K562 (cell line): ENCODE data around the gene REEP3. TPM values are rescaled to one million over a fixed set of nuclear protein-coding genes. Genes with fewer than 3 reads are reported as not detected.

ENCODE experiments used
- ADNP ChIP-seq: fragments of 200-800 bp; sonication (Bioruptor generic); IDR thresholded peaks from 2 replicates; pipeline ENCODE4 v1.6.1; 2016; ENCODE audit warnings: missing genetic modification characterization, missing compliant biosample characterization
- C11orf30 ChIP-seq: fragments of 450-650 bp; IDR thresholded peaks from 2 replicates; pipeline ENCODE4 v1.6.1; 2016; ENCODE audit warnings: low read depth, mild to moderate bottlenecking
- CBX5 ChIP-seq: IDR thresholded peaks from 2 replicates; pipeline ENCODE4 v1.6.1; 2014; ENCODE audit warnings: low read depth, borderline replicate concordance
- GTF2A2 ChIP-seq: IDR thresholded peaks from 2 replicates; pipeline ENCODE4 v1.6.1; 2016; ENCODE audit warnings: mild to moderate bottlenecking, missing genetic modification characterization, missing compliant biosample characterization
- MAFF ChIP-seq: IDR thresholded peaks from 2 replicates; pipeline ENCODE4 v1.6.1; 2012; ENCODE audit warnings: low read length, improper control_type of control experiment
- PHF21A ChIP-seq: fragments of 450-650 bp; IDR thresholded peaks from 2 replicates; pipeline ENCODE4 v1.6.1; 2017; ENCODE audit warnings: low read depth, borderline replicate concordance
- PPARD ChIP-seq: fragments of 250-450 bp; sonication (Bioruptor Pico); IDR thresholded peaks from 2 replicates; pipeline ENCODE4 v1.8.0; 2022; ENCODE audit warnings: inconsistent platforms, mild to moderate bottlenecking, moderate library complexity
- RBM39 ChIP-seq: fragments of 200-400 bp; formaldehyde crosslinking; optimal IDR thresholded peaks from 2 replicates; pipeline ENCODE3; 2018; ENCODE audit warnings: low read depth, low read length
- SMAD1 ChIP-seq: fragments of 150-350 bp; IDR thresholded peaks from 2 replicates; pipeline ENCODE4 v1.6.1; 2014; ENCODE audit warnings: low read length, low read depth; ENCODE audit not compliant: partially characterized antibody
- TAL1 ChIP-seq: fragments of 450-650 bp; IDR thresholded peaks from 2 replicates; pipeline ENCODE4 v1.6.1; 2016; ENCODE audit warnings: mild to moderate bottlenecking
- ZNF707 ChIP-seq: fragments of 250-450 bp; sonication (Bioruptor Pico); conservative IDR thresholded peaks from 2 replicates; pipeline ENCODE4 v1.8.0; 2022; ENCODE audit warnings: inconsistent platforms, mild to moderate bottlenecking, moderate library complexity
- polyA plus RNA-seq, 8 experiments: library from polyadenylated mRNA; depleted of rRNA in 4 of 8; stranded (reverse) in 5 of 8; unstranded in 3 of 8; fragments of >200 nt; fragmentation: Nextera tagmentation in 2 of 8; fragmentation: Illumina TruSeq in 1 of 8; extraction: Ambion mirVana in 2 of 8; extraction: Trizol in 1 of 8; gene quantifications; 2 replicates each; pipeline versions ENCODE4 v1.2.1 to v1.2.3, GENCODE V29; 2011 to 2014; ENCODE audit warnings: inconsistent platforms in 1 of 8, missing spikeins in 1 of 8
- total RNA-seq, 7 experiments: library from RNA; depleted of rRNA in 6 of 7; stranded (reverse); fragments of >200 nt in 6 of 7; fragmentation: Illumina TruSeq in 2 of 7; extraction: Trizol in 2 of 7; gene quantifications; 2 replicates each; pipeline versions ENCODE4 v1.2.1 to v1.2.3, GENCODE V29; 2011 to 2021; ENCODE audit warnings: low replicate concordance in 1 of 7
- TF ChIP-seq, protein P1 (sequence below): sonication (generic); IDR thresholded peaks from 2 replicates; pipeline ENCODE4 v1.6.1; 2016
- TF ChIP-seq, protein P2 (sequence below): fragments of 200-600 bp; sonication (generic); IDR thresholded peaks from one replicate; pipeline ENCODE4 v1.6.1; 2012; ENCODE audit warnings: mild to moderate bottlenecking, low read depth, low read length, inconsistent platforms
- TF ChIP-seq, protein P3 (sequence below): sonication (generic); formaldehyde crosslinking; IDR thresholded peaks from 2 replicates; pipeline ENCODE4 v1.8.1; 2022; ENCODE audit warnings: missing genetic modification reagents
- TF ChIP-seq, protein P4 (sequence below): fragments of 250-450 bp; sonication (Bioruptor Pico); IDR thresholded peaks from 2 replicates; pipeline ENCODE4 v1.4.0; 2020; ENCODE audit warnings: mild to moderate bottlenecking

Gene REEP3
- total and polyA plus RNA-seq, 9 of the 15 experiments (the other 6 are each of a cell fraction or from before 2014, with no cell fraction given), result 3.4 to 13.4 (median 9.2) TPM

DNA sequence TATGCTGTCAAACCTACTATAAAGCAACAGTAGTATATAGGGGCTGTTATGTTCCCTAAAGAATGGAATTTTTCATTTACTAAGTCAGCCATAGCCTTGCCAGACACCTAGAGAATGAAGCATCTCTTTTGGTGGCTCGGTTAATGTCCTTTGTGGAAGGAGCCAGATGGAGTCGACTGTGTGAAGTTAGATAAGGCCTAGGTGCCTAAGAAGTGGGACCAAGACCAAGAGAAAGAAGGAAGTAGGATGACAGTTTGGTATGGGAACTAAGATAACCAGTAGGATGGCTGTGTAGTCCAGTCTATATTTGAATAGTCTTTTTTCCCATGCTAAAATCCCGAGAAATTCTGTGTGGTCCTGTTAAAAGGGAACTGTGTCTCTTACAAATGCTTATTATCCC is 62.2 kb downstream of the REEP3 start (continued):
- TF ChIP-seq, protein P1, sequence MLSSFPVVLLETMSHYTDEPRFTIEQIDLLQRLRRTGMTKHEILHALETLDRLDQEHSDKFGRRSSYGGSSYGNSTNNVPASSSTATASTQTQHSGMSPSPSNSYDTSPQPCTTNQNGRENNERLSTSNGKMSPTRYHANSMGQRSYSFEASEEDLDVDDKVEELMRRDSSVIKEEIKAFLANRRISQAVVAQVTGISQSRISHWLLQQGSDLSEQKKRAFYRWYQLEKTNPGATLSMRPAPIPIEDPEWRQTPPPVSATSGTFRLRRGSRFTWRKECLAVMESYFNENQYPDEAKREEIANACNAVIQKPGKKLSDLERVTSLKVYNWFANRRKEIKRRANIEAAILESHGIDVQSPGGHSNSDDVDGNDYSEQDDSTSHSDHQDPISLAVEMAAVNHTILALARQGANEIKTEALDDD, result peak; percentile 84
- no peak for TF ChIP-seq PPARD (CRISPR knock-in tag)
- TF ChIP-seq RBM39, result no peak
- TF ChIP-seq, protein P2, sequence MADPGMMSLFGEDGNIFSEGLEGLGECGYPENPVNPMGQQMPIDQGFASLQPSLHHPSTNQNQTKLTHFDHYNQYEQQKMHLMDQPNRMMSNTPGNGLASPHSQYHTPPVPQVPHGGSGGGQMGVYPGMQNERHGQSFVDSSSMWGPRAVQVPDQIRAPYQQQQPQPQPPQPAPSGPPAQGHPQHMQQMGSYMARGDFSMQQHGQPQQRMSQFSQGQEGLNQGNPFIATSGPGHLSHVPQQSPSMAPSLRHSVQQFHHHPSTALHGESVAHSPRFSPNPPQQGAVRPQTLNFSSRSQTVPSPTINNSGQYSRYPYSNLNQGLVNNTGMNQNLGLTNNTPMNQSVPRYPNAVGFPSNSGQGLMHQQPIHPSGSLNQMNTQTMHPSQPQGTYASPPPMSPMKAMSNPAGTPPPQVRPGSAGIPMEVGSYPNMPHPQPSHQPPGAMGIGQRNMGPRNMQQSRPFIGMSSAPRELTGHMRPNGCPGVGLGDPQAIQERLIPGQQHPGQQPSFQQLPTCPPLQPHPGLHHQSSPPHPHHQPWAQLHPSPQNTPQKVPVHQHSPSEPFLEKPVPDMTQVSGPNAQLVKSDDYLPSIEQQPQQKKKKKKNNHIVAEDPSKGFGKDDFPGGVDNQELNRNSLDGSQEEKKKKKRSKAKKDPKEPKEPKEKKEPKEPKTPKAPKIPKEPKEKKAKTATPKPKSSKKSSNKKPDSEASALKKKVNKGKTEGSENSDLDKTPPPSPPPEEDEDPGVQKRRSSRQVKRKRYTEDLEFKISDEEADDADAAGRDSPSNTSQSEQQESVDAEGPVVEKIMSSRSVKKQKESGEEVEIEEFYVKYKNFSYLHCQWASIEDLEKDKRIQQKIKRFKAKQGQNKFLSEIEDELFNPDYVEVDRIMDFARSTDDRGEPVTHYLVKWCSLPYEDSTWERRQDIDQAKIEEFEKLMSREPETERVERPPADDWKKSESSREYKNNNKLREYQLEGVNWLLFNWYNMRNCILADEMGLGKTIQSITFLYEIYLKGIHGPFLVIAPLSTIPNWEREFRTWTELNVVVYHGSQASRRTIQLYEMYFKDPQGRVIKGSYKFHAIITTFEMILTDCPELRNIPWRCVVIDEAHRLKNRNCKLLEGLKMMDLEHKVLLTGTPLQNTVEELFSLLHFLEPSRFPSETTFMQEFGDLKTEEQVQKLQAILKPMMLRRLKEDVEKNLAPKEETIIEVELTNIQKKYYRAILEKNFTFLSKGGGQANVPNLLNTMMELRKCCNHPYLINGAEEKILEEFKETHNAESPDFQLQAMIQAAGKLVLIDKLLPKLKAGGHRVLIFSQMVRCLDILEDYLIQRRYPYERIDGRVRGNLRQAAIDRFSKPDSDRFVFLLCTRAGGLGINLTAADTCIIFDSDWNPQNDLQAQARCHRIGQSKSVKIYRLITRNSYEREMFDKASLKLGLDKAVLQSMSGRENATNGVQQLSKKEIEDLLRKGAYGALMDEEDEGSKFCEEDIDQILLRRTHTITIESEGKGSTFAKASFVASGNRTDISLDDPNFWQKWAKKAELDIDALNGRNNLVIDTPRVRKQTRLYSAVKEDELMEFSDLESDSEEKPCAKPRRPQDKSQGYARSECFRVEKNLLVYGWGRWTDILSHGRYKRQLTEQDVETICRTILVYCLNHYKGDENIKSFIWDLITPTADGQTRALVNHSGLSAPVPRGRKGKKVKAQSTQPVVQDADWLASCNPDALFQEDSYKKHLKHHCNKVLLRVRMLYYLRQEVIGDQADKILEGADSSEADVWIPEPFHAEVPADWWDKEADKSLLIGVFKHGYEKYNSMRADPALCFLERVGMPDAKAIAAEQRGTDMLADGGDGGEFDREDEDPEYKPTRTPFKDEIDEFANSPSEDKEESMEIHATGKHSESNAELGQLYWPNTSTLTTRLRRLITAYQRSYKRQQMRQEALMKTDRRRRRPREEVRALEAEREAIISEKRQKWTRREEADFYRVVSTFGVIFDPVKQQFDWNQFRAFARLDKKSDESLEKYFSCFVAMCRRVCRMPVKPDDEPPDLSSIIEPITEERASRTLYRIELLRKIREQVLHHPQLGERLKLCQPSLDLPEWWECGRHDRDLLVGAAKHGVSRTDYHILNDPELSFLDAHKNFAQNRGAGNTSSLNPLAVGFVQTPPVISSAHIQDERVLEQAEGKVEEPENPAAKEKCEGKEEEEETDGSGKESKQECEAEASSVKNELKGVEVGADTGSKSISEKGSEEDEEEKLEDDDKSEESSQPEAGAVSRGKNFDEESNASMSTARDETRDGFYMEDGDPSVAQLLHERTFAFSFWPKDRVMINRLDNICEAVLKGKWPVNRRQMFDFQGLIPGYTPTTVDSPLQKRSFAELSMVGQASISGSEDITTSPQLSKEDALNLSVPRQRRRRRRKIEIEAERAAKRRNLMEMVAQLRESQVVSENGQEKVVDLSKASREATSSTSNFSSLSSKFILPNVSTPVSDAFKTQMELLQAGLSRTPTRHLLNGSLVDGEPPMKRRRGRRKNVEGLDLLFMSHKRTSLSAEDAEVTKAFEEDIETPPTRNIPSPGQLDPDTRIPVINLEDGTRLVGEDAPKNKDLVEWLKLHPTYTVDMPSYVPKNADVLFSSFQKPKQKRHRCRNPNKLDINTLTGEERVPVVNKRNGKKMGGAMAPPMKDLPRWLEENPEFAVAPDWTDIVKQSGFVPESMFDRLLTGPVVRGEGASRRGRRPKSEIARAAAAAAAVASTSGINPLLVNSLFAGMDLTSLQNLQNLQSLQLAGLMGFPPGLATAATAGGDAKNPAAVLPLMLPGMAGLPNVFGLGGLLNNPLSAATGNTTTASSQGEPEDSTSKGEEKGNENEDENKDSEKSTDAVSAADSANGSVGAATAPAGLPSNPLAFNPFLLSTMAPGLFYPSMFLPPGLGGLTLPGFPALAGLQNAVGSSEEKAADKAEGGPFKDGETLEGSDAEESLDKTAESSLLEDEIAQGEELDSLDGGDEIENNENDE, result no peak
- no peak for TF ChIP-seq MAFF
- no peak for TF ChIP-seq SMAD1
- peak; percentile 70 for TF ChIP-seq TAL1
- TF ChIP-seq, protein P3, sequence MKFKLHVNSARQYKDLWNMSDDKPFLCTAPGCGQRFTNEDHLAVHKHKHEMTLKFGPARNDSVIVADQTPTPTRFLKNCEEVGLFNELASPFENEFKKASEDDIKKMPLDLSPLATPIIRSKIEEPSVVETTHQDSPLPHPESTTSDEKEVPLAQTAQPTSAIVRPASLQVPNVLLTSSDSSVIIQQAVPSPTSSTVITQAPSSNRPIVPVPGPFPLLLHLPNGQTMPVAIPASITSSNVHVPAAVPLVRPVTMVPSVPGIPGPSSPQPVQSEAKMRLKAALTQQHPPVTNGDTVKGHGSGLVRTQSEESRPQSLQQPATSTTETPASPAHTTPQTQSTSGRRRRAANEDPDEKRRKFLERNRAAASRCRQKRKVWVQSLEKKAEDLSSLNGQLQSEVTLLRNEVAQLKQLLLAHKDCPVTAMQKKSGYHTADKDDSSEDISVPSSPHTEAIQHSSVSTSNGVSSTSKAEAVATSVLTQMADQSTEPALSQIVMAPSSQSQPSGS (CRISPR knock-in tag), result no peak
- TF ChIP-seq C11orf30, result no peak
- TF ChIP-seq, protein P4, sequence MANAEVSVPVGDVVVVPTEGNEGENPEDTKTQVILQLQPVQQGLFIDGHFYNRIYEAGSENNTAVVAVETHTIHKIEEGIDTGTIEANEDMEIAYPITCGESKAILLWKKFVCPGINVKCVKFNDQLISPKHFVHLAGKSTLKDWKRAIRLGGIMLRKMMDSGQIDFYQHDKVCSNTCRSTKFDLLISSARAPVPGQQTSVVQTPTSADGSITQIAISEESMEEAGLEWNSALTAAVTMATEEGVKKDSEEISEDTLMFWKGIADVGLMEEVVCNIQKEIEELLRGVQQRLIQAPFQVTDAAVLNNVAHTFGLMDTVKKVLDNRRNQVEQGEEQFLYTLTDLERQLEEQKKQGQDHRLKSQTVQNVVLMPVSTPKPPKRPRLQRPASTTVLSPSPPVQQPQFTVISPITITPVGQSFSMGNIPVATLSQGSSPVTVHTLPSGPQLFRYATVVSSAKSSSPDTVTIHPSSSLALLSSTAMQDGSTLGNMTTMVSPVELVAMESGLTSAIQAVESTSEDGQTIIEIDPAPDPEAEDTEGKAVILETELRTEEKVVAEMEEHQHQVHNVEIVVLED (CRISPR knock-in tag), result no peak
- no peak for TF ChIP-seq ZNF707
- no peak for TF ChIP-seq PHF21A
- no peak for TF ChIP-seq GTF2A2 (tag)
- no peak for TF ChIP-seq CBX5
- no peak for TF ChIP-seq ADNP (tag)
